ENCODE results near the gene MUSTN1. TPM values are rescaled to one million over a fixed set of nuclear protein-coding genes. Genes with fewer than 3 reads are reported as not detected.
A peak's percentile ranks its signal among the peaks of the same experiment; 100 is the strongest.

The MUSTN1 gene
- polyA plus RNA-seq, 1 donor (not counting 4 experiments of a cell fraction or from before 2014, with no cell fraction given), result not detected

DNA sequence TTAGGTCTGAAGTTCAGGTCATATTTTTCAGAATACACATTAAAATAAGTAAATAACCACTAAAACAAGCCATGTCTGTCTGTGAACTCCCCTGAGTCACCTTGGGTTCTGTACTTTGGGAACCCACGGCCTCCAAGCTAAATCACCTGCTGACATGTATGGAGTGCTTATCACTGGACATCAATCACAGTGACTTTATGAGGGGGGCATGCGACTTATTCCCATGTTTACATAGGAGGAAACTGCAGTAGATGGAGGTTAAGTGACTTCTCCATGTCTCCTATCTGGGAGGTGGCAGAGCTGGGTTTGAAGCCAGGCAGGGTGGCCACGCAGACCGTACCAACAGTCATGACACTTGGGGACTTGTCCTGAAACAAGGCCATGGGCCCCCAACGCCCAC lies 12.5 kb downstream of the MUSTN1 start:
- dilution Hi-C loops (cut with MboI; ENCODE audit: extremely low pct_ligation_motif_present, low sequenced_read_pairs), result no loop called here
- no peak for FAIRE-seq

DNA sequence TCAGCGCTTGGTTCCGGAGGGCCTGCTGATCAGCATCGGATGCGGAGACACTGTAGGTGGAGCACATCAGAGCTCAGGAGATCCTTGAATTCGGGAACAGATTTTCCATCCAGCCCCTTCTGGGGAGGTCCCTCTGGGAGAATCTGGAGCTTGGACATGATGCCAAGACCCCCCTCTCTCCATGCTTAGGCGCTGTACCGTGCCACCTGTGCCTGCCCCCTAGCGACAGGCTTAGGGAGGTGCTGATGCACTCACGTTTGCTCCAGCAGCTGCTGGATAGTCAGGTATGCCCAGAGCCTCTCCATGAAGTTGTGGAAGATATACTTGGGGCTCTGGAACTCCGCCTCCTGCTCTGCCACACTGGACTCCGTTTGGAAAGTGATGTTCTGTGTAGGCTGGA lies 14.1 kb downstream of the MUSTN1 start:
- H3K36me3 ChIP-seq (ENCODE audit: control insufficient read depth in 2 of 2, extremely low read depth in 1 of 2, insufficient read depth in 2 of 2, low read length in 2 of 2), result no peaks in the 10 kb centered on the region
- no peaks in the 10 kb centered on the region for H3K4me1 ChIP-seq (ENCODE audit: control insufficient read depth, extremely low read depth, insufficient read depth, low read length)
- no peaks in the 10 kb centered on the region for H3K9me3 ChIP-seq (ENCODE audit: control insufficient read depth, low read depth, low read length)
- no peak for DNase-seq (ENCODE audit: low read depth, low spot score)
- H3K9me1 ChIP-seq (ENCODE audit: control insufficient read depth, extremely low read depth, insufficient read depth, low read length), result no peaks in the 10 kb centered on the region
- no peak for FAIRE-seq
- no peak overlapping the region for H3K4me2 ChIP-seq (ENCODE audit: control insufficient read depth, extremely low read depth, insufficient read depth, low read depth, low read length)
- H3K27me3 ChIP-seq (ENCODE audit: control insufficient read depth, extremely low read depth, insufficient read depth, low read length), result no peaks in the 10 kb centered on the region
- dilution Hi-C loops (cut with MboI; ENCODE audit: extremely low pct_ligation_motif_present, low sequenced_read_pairs), result no loop called here
- TF ChIP-seq, protein P1, sequence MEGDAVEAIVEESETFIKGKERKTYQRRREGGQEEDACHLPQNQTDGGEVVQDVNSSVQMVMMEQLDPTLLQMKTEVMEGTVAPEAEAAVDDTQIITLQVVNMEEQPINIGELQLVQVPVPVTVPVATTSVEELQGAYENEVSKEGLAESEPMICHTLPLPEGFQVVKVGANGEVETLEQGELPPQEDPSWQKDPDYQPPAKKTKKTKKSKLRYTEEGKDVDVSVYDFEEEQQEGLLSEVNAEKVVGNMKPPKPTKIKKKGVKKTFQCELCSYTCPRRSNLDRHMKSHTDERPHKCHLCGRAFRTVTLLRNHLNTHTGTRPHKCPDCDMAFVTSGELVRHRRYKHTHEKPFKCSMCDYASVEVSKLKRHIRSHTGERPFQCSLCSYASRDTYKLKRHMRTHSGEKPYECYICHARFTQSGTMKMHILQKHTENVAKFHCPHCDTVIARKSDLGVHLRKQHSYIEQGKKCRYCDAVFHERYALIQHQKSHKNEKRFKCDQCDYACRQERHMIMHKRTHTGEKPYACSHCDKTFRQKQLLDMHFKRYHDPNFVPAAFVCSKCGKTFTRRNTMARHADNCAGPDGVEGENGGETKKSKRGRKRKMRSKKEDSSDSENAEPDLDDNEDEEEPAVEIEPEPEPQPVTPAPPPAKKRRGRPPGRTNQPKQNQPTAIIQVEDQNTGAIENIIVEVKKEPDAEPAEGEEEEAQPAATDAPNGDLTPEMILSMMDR (optimal IDR thresholded peaks at IDR 0.05 in 1 of 3, IDR thresholded peaks at IDR 0.05 in 1 of 3, conservative IDR thresholded peaks at IDR 0.05 in 1 of 3; ENCODE audit: extremely low read depth in 1 of 3, insufficient read depth in 2 of 3, low read length in 3 of 3), result peak; percentile 69 to 83 (median 83)
- TF ChIP-seq EZH2 (IDR thresholded peaks at IDR 0.05; ENCODE audit: low read length), result no peak
- H3K27ac ChIP-seq (ENCODE audit: control insufficient read depth, insufficient read depth, low read length), result no peak overlapping the region
- no peak overlapping the region for H3K9ac ChIP-seq (ENCODE audit: control insufficient read depth, extremely low read depth, insufficient read depth, low read length)
- no peak overlapping the region for H3K4me3 ChIP-seq (ENCODE audit: control insufficient read depth in 2 of 3, extremely low read depth in 1 of 3, insufficient read depth in 2 of 3, low read depth in 1 of 3, low read length in 3 of 3)
- no peaks in the 10 kb centered on the region for H3K79me2 ChIP-seq (ENCODE audit: control insufficient read depth, insufficient read depth, low read length)
- H2AFZ ChIP-seq (ENCODE audit: control insufficient read depth, low read length), result no peak overlapping the region
- no peaks in the 10 kb centered on the region for H4K20me1 ChIP-seq (ENCODE audit: control insufficient read depth, extremely low read depth, insufficient read depth, low read length)

More for the DNA sequence above, 12.5 kb downstream of the MUSTN1 start:
- DNase-seq (ENCODE audit: low read depth, low spot score), result no peak
- Histone ChIP-seq H3K4me3 (ENCODE audit: control insufficient read depth in 2 of 3, extremely low read depth in 1 of 3, insufficient read depth in 2 of 3, low read depth in 1 of 3, low read length in 3 of 3) (no peak overlapping the region), H3K4me1 (ENCODE audit: control insufficient read depth, extremely low read depth, insufficient read depth, low read length) (no peaks in the 10 kb centered on the region), H3K36me3 (ENCODE audit: control insufficient read depth in 2 of 2, extremely low read depth in 1 of 2, insufficient read depth in 2 of 2, low read length in 2 of 2) (no peaks in the 10 kb centered on the region), H3K9me1 (ENCODE audit: control insufficient read depth, extremely low read depth, insufficient read depth, low read length) (no peaks in the 10 kb centered on the region), H3K79me2 (ENCODE audit: control insufficient read depth, insufficient read depth, low read length) (no peaks in the 10 kb centered on the region), H3K27ac (ENCODE audit: control insufficient read depth, insufficient read depth, low read length) (no peak overlapping the region), H3K9ac (ENCODE audit: control insufficient read depth, extremely low read depth, insufficient read depth, low read length) (no peak overlapping the region), H3K9me3 (ENCODE audit: control insufficient read depth, low read depth, low read length) (no peaks in the 10 kb centered on the region), H3K4me2 (ENCODE audit: control insufficient read depth, extremely low read depth, insufficient read depth, low read depth, low read length) (no peak overlapping the region), H3K27me3 (ENCODE audit: control insufficient read depth, extremely low read depth, insufficient read depth, low read length) (no peaks in the 10 kb centered on the region), H4K20me1 (ENCODE audit: control insufficient read depth, extremely low read depth, insufficient read depth, low read length) (no peaks in the 10 kb centered on the region), H2AFZ (ENCODE audit: control insufficient read depth, low read length) (no peak overlapping the region)
- TF ChIP-seq EZH2 (IDR thresholded peaks at IDR 0.05; ENCODE audit: low read length), result no peak
- TF ChIP-seq, protein P1 (optimal IDR thresholded peaks at IDR 0.05 in 1 of 3, IDR thresholded peaks at IDR 0.05 in 1 of 3, conservative IDR thresholded peaks at IDR 0.05 in 1 of 3; ENCODE audit: extremely low read depth in 1 of 3, insufficient read depth in 2 of 3, low read length in 3 of 3), result no peak

All from keratinocyte (primary cell).